Fibroblast of peridontal ligament (primary cell): Measurements from ENCODE around the gene C14orf180.

Experiments used
- DNase-seq: peaks from one replicate; pipeline ENCODE4 v3.0.0-alpha.2; 2010; ENCODE audit errors: extremely low read depth

The C14orf180 gene

DNA sequence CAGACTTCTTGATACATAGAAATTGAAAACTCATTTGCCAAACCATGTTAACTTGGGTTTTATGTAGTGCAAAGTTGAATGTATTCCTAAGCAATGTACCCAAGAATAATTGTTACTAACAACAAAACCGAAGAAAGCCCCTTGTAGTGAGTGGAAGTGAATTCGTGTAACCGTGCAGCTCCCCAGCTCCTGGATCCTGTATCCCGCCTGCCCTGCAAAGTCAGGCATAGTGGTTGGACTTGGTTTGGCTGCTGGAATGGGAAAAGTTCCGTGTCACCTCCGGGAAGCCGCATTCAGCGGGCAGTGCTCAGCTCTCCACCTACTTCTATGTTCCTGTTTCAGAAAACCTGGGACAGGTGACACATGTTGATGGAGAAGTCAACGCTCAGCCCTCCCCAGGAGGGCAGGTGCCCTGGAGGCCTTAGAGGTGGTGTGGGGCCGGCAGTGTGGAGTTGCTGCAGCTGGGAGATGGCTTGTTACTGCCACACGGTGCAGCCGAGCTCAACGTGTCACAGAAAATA lies 29.2 kb upstream of the C14orf180 start:
- no peak for DNase-seq

- DNase-seq, result no peak
These were observed 28.5 kb upstream of the C14orf180 start for GRCh38 chr14:104550861-104551728.

GRCh38 chr14:104551851-104552737 lies 27.5 kb upstream of the C14orf180 start:
- DNase-seq, result no peak

DNA sequence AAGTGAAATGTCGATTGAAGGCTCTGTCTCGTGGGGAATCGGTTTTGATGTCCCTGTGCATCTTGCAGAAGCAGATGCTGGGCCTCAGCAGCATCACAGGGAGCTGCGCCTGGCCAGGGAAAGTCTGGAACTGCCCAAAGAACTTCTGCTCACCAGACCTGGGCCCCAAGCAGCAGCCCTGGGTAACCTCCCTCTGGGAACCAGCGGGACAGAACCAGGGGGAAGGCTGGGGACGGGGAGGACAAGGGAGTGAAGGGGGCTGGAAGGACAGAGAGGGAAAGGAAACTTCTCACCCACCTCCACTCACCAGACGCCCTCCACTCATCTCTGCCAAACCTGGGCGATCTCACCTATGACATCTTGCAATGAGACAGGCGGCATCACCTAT lies 26.8 kb upstream of the C14orf180 start:
- no peak for DNase-seq

DNA sequence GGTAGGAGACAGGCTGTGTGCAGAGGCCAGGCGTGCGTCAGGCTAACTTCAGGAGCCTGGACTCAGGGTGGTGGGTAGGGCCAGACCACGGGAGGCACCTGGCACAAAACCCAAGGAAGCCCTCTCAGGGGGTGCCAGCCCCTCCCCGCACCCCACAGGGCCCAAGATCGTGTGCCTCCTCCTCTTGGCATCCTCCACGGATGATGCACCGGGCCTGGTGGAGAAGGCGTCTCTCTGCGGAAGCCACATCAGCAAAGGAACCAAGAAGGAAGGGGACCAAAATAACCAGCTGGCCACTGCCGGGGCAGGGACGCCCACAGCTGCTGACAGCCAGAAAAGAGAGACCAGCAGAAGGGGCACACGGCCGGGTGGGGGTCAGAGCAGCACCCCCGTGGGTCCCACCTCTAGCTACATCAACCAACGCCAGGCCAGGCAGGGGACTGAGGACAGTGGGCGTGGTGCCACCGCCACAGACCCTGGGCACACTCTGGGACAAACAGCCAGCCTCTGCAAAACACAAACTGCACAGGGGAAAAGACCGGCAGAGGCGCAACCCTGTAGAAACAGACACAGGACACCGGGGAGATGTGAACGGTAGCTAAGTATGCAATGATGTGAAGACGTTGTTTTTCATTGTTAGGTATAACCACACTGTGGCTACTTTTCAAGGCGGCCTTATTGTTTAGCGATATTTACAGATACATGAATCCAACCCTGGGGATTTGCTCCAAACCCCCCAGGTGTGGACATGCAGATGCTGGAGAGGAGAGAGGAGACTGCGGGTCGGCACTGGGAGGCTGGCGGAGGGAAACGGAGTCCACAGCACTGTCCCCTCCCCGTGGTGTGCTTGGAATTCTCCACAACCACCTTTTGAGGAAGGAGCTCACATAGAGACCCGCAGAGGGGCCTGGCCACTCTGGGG lies 26.1 kb upstream of the C14orf180 start:
- DNase-seq, result no peak

DNA sequence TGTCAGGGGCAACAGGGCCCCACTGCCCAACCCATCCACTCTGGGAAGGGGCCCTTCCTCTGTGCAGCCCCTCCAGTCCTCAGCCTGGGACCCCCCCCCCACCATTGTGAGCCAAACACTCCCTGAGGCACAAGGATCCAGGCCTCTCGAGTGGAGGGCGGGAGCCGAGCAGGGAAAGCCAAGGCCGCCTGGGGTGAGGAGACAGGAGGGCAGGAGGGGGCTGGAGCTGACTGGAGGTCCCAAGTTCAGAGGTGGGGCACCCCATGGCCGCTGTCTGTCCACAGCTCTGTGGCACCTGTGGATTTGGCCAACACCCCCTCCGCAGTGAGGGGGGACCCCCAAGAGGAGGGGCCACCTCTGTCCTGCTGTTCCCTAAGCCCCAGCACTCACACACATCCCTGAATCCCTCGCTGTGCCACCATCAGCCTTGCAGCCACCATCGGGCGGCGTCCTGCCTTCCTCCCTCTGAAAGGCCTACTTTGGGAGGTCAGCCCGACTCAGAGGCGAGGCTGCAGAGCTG lies 25.4 kb upstream of the C14orf180 start:
- DNase-seq, result no peak

- no peak for DNase-seq
These were observed 24.7 kb upstream of the C14orf180 start for GRCh38 chr14:104554608-104555429.

DNA sequence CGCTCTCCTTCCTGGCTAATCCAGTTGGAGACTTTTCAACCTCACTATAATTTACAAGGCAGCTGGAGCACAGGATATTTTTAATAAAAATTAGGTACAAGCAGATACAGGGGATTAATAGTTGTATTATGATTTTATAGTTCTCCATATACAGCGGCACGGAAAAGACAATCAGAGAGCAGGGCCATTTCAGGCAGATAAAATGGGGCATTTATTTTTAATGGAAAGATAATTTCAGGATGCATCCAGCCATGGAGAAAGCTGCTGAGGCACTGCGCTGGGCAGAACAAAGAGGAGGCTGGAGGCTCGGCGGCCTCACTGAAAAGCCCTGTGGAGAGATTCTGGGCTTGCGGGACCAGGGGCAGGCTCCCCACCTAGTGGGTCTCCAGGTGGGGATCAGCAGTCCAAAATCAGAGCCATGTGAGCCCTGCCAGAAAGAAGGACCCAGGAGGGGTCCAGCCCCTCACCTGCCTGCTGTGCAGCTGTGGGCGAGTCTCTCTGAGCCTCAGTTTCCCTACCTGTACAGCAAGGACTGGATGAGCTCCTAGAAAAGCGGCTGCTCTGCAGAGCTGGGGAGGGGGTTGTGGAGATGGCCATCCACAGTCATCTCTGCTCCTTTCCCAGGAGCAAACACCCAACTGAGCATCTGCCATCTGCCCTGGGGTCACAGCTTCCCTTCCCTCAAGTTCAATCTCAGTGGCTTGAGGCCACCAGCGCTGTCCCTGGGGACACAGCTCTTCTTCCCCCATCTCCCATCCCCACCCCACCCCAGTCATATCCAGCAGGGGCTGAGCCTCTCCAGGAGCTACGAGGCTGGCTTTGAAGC lies 23.9 kb upstream of the C14orf180 start:
- DNase-seq, result no peak

DNA sequence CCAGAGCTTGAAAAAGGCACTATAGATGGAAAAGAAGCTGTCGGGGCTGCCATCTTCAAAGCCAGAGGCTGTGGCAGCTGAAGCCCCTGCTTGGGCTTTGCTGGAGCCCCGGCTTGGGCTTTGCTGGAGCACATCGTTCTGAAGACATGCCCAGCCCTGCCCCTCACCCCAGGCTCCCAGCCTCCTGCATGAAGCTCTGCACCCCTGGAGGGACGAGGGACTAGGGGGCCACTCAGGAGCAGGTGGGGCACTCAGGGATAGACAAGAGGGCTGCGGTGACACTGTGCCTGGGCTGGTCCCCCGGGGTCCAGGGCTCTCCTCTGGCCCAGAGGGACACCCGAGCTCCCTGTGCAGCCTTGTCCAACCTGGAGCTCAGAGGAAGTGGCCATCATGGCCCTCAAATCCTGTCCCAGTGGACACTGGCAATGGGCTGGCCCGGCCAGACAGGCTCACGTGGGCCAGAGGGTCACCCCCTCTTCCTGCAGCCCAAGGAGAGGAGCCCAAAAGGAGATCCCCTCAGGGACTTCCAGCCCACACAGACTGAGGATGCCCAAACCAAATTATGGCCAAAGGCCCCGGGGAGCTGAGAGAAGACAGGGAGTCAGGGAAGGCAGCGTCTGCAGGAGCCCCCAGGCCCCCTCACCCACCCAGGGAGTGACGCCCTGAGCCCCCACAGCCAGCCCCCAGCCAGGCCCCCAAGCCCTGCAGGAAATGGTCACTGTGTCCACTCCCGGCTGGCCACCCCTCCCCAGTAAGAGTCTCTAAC lies 23.1 kb upstream of the C14orf180 start:
- DNase-seq, result no peak

DNA sequence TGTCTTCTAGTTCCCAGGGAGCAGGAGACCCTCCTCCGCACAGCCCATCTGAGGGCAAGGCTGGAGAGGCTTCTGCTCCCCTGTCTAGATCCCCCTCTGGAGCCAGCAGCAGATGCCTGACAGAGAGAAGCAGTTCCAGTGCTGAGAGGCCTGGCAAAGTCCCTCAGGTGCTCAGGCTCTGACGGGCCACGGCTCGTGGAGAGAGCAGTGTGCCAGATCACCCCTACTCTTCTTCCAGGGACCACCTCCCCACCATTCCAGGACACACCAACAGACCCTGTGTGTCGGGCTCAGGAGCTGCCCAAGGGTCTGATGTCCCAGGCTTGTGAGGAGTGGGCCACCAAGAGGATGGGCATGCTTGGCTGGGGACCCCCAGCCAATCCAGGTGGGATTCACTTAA lies 22.5 kb upstream of the C14orf180 start:
- DNase-seq, result no peak

- no peak for DNase-seq
These were observed 21.8 kb upstream of the C14orf180 start for GRCh38 chr14:104557766-104558165.

- no peak for DNase-seq
These were observed 21.1 kb upstream of the C14orf180 start for GRCh38 chr14:104558231-104559027.

DNA sequence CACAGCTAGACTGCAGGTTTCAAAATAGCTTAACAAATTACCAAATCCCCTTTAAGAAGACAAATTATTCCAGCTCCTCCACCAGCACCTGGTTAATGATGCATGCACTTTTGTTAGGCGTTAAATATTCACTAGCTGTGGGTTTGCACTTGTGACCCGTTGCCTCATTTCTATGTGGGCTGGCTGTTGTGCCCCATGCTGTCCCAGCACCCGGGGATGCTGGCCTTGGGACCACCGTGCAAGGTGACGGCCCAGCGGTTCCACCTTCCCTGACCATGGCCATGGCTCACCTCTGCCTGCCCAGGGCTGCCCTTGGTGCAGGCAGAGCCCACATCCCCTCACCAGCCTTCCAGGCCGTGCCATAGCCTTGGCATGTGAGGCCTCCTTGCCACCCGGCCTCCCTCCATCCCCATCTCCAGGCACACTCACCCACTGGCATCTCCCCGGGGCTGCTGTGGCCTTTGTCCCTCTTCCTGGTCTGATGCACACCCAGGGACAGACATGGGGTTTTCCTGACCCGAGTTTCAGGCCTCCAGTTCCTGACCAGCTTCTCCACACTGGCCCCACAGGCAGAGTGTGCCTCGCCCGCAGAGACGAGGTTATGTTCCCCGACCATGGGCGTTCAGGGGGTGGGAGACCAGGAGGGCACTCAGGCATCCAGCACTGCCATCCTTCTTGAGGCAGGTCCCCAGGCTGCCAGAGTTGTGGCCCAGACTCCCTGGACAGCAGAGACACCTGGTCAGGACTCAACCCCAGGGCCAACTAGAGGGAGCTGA lies 20.3 kb upstream of the C14orf180 start:
- no peak for DNase-seq

DNA sequence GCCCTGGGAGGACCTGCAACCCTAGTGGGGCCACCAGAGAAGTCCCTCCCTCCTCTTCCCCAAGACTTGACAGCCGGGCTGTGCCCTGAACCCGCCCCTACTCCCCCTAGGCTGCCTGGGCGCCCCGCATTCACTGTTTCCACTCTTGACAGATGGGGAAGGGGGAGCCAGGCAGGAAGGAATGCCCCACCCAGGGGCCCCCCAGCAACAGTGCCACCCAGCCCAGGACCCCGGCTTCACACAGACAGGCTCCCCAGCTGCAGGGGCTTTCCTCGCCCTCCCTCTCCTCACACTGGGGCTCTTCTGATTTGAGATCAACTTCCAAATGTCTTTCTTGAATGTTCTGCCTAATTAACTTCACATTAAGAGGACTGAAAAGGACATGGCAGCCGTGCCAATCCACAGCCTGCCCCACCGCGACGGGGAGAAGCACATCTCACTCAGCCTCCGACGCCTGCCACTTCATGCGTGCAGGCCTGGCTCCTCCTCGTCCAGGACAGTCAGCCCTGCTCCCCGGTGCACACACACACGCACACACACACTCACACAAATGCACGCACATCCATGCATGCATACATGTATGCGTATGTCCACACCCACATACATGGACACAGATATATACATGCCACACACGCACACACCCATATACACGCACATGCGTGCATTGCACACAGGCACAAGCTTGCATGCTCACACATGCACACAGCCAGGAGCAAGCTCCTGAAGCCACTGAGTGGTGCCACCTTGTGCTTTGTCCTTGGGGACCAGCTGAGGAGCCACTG lies 19.6 kb upstream of the C14orf180 start:
- DNase-seq, result no peak

GRCh38 chr14:104560586-104560945 lies 19.0 kb upstream of the C14orf180 start:
- DNase-seq, result no peak

DNA sequence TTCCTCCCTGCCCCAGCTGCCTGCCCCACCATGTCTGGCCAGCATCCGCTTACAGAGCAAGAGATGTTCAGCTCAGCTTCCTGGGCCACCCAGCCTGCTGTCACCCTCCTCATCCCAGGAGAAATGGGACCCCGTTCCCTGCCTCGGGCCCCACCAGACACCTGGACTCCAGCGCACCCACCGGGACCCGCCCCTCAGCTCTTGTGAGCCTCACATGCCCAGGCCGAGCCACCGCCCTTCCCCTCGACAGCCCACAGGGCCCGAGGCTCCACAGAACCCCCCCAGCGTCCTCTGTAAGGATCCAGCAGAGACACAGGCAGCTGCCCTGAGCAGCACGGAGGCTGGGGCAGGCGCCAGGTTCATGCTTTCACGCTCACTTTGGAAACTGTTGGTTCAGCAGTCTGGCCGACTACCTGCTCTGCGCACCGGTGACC lies 18.4 kb upstream of the C14orf180 start:
- DNase-seq, result no peak
